K562 (cell line): Measurements from ENCODE around the gene PGM2.

Experiments
- CHCHD3 ChIP-seq: fragments of 250-450 bp; sonication (Bioruptor Pico); IDR thresholded peaks from 2 replicates; pipeline ENCODE4 v2.1.2; 2022; ENCODE audit warnings: mild to moderate bottlenecking
- EZH2 ChIP-seq: IDR thresholded peaks from 2 replicates; pipeline ENCODE4 v1.6.1; 2012; ENCODE audit warnings: low read depth, mild to moderate bottlenecking, inconsistent platforms, low read length, borderline replicate concordance
- GATAD2B ChIP-seq: fragments of 450-650 bp; IDR thresholded peaks from 2 replicates; pipeline ENCODE4 v1.6.1; 2017; ENCODE audit warnings: mild to moderate bottlenecking, borderline replicate concordance
- HNRNPL ChIP-seq: fragments of 200-400 bp; formaldehyde crosslinking; IDR thresholded peaks from 2 replicates; pipeline ENCODE4 v1.6.1; 2017; ENCODE audit warnings: low read depth, mild to moderate bottlenecking, low read length
- KDM2B ChIP-seq: fragments of 250-450 bp; sonication (Bioruptor Pico); IDR thresholded peaks from 2 replicates; pipeline ENCODE4 v1.8.0; 2021; ENCODE audit warnings: mild to moderate bottlenecking, moderate library complexity
- MTA3 ChIP-seq: fragments of 450-650 bp; formaldehyde crosslinking; IDR thresholded peaks from 2 replicates; pipeline ENCODE4 v1.6.1; 2017; ENCODE audit warnings: mild to moderate bottlenecking, borderline replicate concordance
- PCBP2 ChIP-seq: fragments of 200-400 bp; formaldehyde crosslinking; IDR thresholded peaks from 2 replicates; pipeline ENCODE4 v1.6.1; 2018; ENCODE audit warnings: low read length, low read depth, mild to moderate bottlenecking, moderate library complexity; ENCODE audit not compliant: poor library complexity, severe bottlenecking
- SMARCA5 ChIP-seq: fragments of 450-650 bp; IDR thresholded peaks from 2 replicates; pipeline ENCODE4 v1.6.1; 2016
- SMC3 ChIP-seq: conservative IDR thresholded peaks from 2 replicates; pipeline ENCODE4 v1.6.1; 2011; ENCODE audit warnings: low read depth, low read length, improper control_type of control experiment; ENCODE audit not compliant: insufficient read depth
- TAF1 ChIP-seq: IDR thresholded peaks from 2 replicates; pipeline ENCODE4 v1.6.1; 2011; ENCODE audit warnings: mild to moderate bottlenecking, low read length, moderate library complexity; ENCODE audit not compliant: insufficient read depth, control insufficient read depth, severe bottlenecking; ENCODE audit errors: extremely low read depth
- TEAD4 ChIP-seq, 2 experiments: sonication (generic) in 1 of 2; formaldehyde crosslinking in 1 of 2; IDR thresholded peaks; 2 replicates each; pipeline versions ENCODE4 v1.6.1 to v1.8.0; 2012 to 2022; ENCODE audit warnings: borderline replicate concordance in 1 of 2, inconsistent platforms in 1 of 2, low read length in 1 of 2, mild to moderate bottlenecking in 1 of 2, missing genetic modification reagents in 1 of 2
- ZNF354B ChIP-seq: fragments of 250-450 bp; sonication (Bioruptor Pico); IDR thresholded peaks from 2 replicates; pipeline ENCODE4 v1.4.0; 2020
- ZNF384 ChIP-seq: IDR thresholded peaks from 2 replicates; pipeline ENCODE4 v1.6.1; 2012; ENCODE audit warnings: low read depth, low read length, improper control_type of control experiment
- TF ChIP-seq, protein P1 (sequence below), 3 experiments: IDR thresholded peaks in 2 of 3; conservative IDR thresholded peaks in 1 of 3; 2 replicates each; pipeline ENCODE4 v1.5.1; 2011 to 2012; ENCODE audit warnings: low read length in 3 of 3, mild to moderate bottlenecking in 3 of 3, control low read depth in 2 of 3, improper control_type of control experiment in 1 of 3, inconsistent platforms in 1 of 3, low read depth in 1 of 3, mixed read lengths in 1 of 3, moderate library complexity in 1 of 3; ENCODE audit not compliant: insufficient read depth in 2 of 3

DNA sequence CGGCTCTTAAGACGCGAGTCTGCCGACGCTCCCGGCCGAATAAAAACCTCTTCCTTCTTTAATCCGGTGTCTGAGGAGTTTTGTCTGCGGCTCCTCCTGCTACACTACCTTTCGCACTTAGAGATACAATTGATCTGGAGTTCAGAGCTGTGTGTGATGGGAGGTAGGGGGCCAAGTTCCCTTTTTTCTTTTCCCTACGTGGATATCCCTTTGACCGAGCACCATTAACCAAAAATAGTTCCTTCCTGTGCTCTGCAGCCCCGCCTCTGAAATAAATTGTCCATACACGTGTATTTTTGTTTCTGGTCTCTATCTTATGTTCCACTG is 555 bp upstream of the PGM2 start:
- TF ChIP-seq HNRNPL (no peak), TEAD4 (IDR thresholded peaks at IDR 0.05; ENCODE audit: low read length) (no peak), TEAD4 (CRISPR knock-in tag; IDR thresholded peaks at IDR 0.05; ENCODE audit: borderline replicate concordance) (no peak), SMC3 (no peak), KDM2B (CRISPR knock-in tag) (no peak), ZNF384 (no peak), TAF1 (peak; percentile 47), PCBP2 (no peak), ZNF354B (CRISPR knock-in tag) (no peak), MTA3 (no peak), GATAD2B (no peak), EZH2 (no peak), SMARCA5 (no peak), CHCHD3 (CRISPR knock-in tag) (no peak)
- TF ChIP-seq, protein P1, sequence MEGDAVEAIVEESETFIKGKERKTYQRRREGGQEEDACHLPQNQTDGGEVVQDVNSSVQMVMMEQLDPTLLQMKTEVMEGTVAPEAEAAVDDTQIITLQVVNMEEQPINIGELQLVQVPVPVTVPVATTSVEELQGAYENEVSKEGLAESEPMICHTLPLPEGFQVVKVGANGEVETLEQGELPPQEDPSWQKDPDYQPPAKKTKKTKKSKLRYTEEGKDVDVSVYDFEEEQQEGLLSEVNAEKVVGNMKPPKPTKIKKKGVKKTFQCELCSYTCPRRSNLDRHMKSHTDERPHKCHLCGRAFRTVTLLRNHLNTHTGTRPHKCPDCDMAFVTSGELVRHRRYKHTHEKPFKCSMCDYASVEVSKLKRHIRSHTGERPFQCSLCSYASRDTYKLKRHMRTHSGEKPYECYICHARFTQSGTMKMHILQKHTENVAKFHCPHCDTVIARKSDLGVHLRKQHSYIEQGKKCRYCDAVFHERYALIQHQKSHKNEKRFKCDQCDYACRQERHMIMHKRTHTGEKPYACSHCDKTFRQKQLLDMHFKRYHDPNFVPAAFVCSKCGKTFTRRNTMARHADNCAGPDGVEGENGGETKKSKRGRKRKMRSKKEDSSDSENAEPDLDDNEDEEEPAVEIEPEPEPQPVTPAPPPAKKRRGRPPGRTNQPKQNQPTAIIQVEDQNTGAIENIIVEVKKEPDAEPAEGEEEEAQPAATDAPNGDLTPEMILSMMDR (IDR thresholded peaks at IDR 0.05 in 2 of 3, conservative IDR thresholded peaks at IDR 0.05 in 1 of 3; ENCODE audit: insufficient read depth in 2 of 3, low read depth in 1 of 3, low read length in 3 of 3): no peak
